OCI-LY7 (cell line): Measurements from ENCODE around the gene FOXN3.

Experiments used
- CTCF ChIP-seq: fragments of 200-600 bp; sonication (generic); conservative IDR thresholded peaks from 2 replicates; pipeline ENCODE4 v1.5.1; 2014; ENCODE audit warnings: mild to moderate bottlenecking, antibody characterized with exemption, low read length, moderate library complexity, mixed read lengths
- EZH2phosphoT487 ChIP-seq: fragments of 200-600 bp; sonication (generic); IDR thresholded peaks from 2 replicates; pipeline ENCODE4 v1.6.1; 2018; ENCODE audit warnings: low read depth, borderline replicate concordance, mild to moderate bottlenecking, mixed run types, antibody characterized with exemption, low read length, moderate library complexity, mixed read lengths

GRCh38 chr14:89384636-89385035 is 32.4 kb downstream of the FOXN3 start:
- TF ChIP-seq CTCF: no peak
- TF ChIP-seq EZH2phosphoT487: no peak
